SJCRH30 (cell line): ENCODE data around the gene APOD. TPM values are rescaled to one million over a fixed set of nuclear protein-coding genes. Genes with fewer than 3 reads are reported as not detected.
A peak's percentile ranks its signal among the peaks of the same experiment; 100 is the strongest.

ENCODE experiments used
- DNase-seq, 2 experiments: peaks; one replicate each; pipeline ENCODE4 v3.0.0-alpha.2; 2015 to 2020
- H3K27ac ChIP-seq: fragments of 250-450 bp; sonication (Bioruptor Pico); 2 replicates; pipeline ENCODE4 v1.5.1; 2020; ENCODE audit warnings: mild to moderate bottlenecking, moderate library complexity
- H3K27me3 ChIP-seq: fragments of 250-450 bp; sonication (Bioruptor Pico); 2 replicates; pipeline ENCODE4 v1.5.1; 2020; ENCODE audit warnings: mild to moderate bottlenecking, moderate library complexity
- H3K36me3 ChIP-seq: fragments of 250-450 bp; sonication (Bioruptor Pico); 2 replicates; pipeline ENCODE4 v1.5.1; 2020; ENCODE audit warnings: mild to moderate bottlenecking, moderate library complexity
- H3K4me1 ChIP-seq: fragments of 250-450 bp; sonication (Bioruptor Pico); 2 replicates; pipeline ENCODE4 v1.5.1; 2020; ENCODE audit warnings: mild to moderate bottlenecking, moderate library complexity
- H3K4me3 ChIP-seq: fragments of 250-450 bp; sonication (Bioruptor Pico); 2 replicates; pipeline ENCODE4 v1.5.1; 2020; ENCODE audit warnings: mild to moderate bottlenecking, moderate library complexity
- H3K9me3 ChIP-seq: fragments of 250-450 bp; sonication (Bioruptor Pico); replicated peaks from 2 replicates; pipeline ENCODE4 v1.5.1; 2020; ENCODE audit warnings: mild to moderate bottlenecking, moderate library complexity
- total RNA-seq: library from RNA; depleted of rRNA; stranded (reverse); fragments of >200 nt; shearing (Covaris generic); gene quantifications from 2 replicates; pipeline ENCODE4 v1.2.3, GENCODE V29; 2014

APOD gene
- total RNA-seq, 1 experiment from 2014 or later, result 0.12 TPM

DNA sequence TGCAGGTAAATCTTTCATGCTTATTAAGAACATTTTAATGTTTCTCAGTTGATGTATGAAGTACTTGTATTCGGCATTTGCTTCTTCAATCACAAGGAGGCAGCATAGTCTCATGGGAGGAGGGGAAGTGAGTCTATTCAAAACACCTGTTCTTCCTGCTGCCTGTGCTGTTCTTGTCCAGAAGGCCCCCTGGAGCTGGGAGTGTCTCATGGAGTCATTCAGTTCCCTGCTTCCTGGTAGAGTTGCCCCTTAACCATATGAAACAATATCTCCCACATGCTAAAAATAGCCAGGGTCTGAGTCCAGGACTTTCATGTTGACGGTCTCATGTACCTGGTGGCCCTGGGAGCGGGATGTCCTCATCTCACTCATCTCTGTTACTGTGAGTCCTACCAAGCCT is 25.1 kb downstream of the APOD start:
- Histone ChIP-seq H3K36me3 (no peaks in the 10 kb centered on the region), H3K27ac (no peak overlapping the region), H3K9me3 (no peaks in the 10 kb centered on the region), H3K4me3 (no peak overlapping the region), H3K27me3 (no peaks in the 10 kb centered on the region), H3K4me1 (no peaks in the 10 kb centered on the region)
- DNase-seq, result peak; percentile 40 to 63

DNA sequence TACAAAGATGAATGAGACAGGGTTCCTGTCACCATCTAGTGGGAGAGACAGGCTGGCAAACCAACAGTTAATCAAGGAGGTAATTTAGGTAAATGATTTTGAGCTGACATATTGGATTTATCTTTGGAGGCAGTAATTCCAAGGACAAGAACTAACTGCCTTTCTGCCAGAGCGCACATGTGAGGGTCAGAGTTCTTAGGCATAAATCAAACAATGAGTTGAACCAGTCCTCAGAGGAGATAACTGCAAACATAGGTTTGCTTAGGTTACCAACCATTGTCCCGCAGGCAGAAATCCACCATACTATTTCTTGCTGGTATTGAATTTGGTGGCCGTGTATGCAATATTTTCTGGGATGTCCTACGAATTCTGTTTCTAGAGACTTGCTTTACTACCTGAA is 26.4 kb downstream of the APOD start:
- no peak for DNase-seq
- no peak overlapping the region for H3K4me3 ChIP-seq
- H3K36me3 ChIP-seq, result no peaks in the 10 kb centered on the region
- no peak overlapping the region for H3K27ac ChIP-seq
- H3K9me3 ChIP-seq, result no peaks in the 10 kb centered on the region
- H3K4me1 ChIP-seq, result no peaks in the 10 kb centered on the region
- H3K27me3 ChIP-seq, result no peaks in the 10 kb centered on the region

DNA sequence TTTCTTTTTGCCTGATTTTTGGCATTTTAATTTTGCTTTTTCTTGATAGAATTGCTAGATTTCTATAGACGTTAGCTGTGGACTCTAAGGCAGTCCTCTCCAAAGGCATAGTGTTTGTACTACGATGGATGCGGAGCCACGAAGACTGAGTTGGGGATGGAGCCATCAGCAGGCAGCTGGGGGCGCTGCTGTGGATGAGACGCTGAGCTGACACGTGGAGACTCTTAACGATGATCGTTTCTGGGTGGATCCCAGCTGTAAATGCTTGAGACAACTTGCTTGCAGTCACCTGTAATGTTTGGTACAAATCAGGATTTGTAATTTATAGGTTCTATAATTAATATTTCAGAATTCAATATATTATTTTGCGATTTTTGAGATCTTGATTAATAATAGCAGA is 27.4 kb downstream of the APOD start:
- no peaks in the 10 kb centered on the region for H3K36me3 ChIP-seq
- no peak overlapping the region for H3K4me3 ChIP-seq
- no peaks in the 10 kb centered on the region for H3K4me1 ChIP-seq
- DNase-seq, result no peak
- no peaks in the 10 kb centered on the region for H3K27me3 ChIP-seq
- H3K9me3 ChIP-seq, result no peaks in the 10 kb centered on the region
- no peak overlapping the region for H3K27ac ChIP-seq

DNA sequence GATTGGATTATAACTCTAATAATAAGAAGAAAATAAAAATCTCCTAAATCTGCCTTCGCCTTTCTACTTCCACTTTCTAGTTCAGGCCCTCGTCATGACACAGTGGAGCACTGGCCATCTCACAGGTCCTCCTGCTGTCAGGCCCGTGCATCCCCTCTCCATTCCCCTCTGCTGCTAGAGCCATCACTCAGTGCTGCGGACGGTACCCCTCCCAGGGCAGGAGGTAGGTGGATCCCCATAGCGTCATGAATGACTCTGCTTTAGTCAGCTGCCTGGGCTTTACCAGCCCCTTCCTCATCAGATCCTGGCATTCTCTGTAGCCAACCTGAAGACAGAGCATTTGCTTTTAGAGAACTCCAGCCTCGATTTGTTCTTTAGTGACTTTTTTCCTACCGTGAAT is 28.6 kb downstream of the APOD start:
- DNase-seq, result no peak
- no peak overlapping the region for H3K27ac ChIP-seq
- no peaks in the 10 kb centered on the region for H3K27me3 ChIP-seq
- no peaks in the 10 kb centered on the region for H3K4me1 ChIP-seq
- no peaks in the 10 kb centered on the region for H3K36me3 ChIP-seq
- no peak overlapping the region for H3K4me3 ChIP-seq
- no peaks in the 10 kb centered on the region for H3K9me3 ChIP-seq

DNA sequence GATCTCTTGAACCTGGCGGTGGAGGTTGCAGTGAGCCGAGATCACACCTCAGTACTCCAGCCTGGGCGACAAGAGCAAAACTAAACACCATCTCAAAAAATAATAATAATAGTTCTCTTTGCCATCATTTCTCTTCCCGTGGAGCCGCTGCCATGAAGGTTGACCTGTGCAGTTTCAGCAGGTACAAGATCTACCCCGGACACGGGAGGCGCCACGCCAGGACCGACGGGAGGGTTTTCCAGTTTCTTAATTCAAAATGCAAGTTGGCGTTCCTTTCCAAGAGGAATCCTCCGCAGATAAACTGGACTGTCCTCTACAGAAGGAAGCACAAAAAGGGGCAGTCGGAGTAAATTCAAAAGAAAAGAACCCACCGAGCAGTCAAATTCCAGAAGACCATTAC is 29.3 kb downstream of the APOD start:
- DNase-seq, result no peak
- Histone ChIP-seq H3K36me3 (no peaks in the 10 kb centered on the region), H3K27ac (no peak overlapping the region), H3K4me1 (no peaks in the 10 kb centered on the region), H3K9me3 (no peaks in the 10 kb centered on the region), H3K27me3 (no peaks in the 10 kb centered on the region), H3K4me3 (no peak overlapping the region)

DNA sequence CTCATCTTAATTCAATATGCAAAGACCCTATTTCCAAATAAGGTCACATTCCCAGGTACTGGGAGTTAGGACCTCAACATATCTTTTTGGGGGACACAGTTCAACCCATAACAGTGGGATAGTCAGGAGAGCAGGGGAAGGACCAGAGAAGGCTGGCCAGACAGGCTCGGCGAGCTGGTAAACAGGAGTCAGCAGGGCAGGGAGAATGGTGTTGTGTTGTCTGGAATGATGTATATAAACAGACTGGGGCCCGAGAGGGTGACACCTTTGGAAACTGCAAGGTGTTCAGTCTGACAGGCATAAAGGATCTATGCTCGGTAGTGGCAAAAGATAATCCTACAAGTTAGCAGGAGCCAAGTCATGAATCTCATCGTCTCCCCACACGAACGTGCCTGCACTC is 30.5 kb downstream of the APOD start:
- no peaks in the 10 kb centered on the region for H3K9me3 ChIP-seq
- no peak overlapping the region for H3K4me3 ChIP-seq
- no peaks in the 10 kb centered on the region for H3K4me1 ChIP-seq
- H3K36me3 ChIP-seq, result no peaks in the 10 kb centered on the region
- no peak overlapping the region for H3K27ac ChIP-seq
- H3K27me3 ChIP-seq, result no peaks in the 10 kb centered on the region
- DNase-seq, result no peak

DNA sequence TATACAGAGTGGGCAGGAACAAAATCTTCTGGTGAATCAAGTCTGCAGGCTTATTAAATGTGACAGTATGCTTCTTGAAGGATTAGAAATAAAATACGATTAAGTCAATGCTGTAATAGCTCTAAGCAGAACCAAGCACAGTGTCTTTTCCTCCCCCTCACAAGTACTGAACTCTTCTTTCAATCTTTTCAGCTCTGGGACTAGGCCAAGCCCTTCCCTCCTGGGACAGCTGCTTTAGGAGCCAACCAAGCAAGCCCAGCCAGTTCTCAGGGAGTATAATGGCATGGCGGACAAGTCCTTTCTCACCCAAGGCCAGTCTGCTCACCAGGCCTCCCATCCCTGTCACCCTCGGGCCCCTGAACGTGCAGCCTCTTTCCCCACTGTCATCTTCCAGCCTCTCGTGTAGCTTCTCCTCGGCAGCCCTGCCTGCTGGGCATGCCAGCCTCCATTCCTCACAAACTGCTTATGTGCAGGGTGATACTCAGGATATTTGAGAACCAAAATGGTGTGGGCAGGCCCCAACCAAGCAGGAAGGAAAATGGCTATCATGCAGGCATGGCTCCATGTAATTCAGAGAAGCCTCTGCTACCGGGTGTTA is 32.3 kb downstream of the APOD start:
- Histone ChIP-seq H3K27ac (no peak overlapping the region), H3K4me3 (no peak overlapping the region), H3K27me3 (no peaks in the 10 kb centered on the region), H3K4me1 (0 out of 2 replicates have a peak, but pooled peaks cover under 1% of the 10 kb centered on the region), H3K36me3 (no peaks in the 10 kb centered on the region), H3K9me3 (no peaks in the 10 kb centered on the region)
- DNase-seq, result peak in 1 of 2 experiments; percentile 10

DNA sequence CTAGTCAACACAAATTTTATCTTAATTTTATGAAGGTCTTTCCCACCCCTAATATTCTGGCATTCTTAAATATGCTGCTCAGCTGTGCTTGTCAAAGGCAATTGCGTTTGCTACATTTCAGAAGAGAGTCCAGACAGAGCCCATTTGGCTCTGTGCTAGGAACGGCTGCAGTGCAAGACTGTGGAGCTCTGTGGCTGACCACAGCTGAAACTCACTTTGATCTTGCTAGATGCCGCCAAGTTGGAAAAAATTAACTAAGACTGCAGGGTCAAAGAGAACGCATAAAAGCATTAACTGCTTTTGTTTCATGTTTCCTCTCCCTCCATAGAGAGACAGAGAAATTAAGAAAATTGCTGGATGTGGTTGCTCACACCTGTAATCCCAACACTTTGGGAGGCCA is 33.0 kb downstream of the APOD start:
- Histone ChIP-seq H3K9me3 (no peaks in the 10 kb centered on the region), H3K36me3 (no peaks in the 10 kb centered on the region), H3K4me3 (no peak overlapping the region), H3K4me1 (0 out of 2 replicates have a peak, but pooled peaks cover 5% of the 10 kb centered on the region), H3K27me3 (no peaks in the 10 kb centered on the region), H3K27ac (no peak overlapping the region)
- no peak for DNase-seq

DNA sequence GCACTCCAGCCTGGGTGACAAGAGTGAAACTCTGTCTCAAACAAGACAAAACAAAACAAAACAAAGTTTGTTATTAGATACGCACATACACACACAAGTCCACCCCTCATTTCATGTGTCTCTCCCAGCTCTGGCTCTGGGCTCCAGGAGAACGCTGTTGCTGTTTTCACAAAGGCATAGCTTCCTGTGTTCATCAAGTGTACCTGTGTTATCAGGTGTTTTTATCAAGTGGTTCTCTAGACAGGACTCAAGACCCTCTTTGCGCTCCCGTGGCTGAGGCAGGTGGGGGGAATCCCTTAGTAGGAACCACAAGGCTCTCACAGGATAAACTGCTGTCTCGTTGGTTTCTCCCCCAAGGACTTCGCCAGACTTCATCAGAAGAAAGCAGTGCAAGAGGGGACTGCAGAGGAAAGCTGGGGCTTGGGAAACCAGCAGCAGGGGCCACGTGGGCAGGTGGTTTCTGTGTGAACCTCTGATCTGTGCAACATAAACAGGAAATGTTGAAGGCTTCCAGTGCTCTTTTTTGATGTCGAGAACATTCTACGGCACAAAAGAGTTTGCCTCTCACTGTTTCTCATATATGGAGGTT is 33.7 kb downstream of the APOD start:
- Histone ChIP-seq H3K27me3 (no peaks in the 10 kb centered on the region), H3K4me3 (no peak overlapping the region)

DNA sequence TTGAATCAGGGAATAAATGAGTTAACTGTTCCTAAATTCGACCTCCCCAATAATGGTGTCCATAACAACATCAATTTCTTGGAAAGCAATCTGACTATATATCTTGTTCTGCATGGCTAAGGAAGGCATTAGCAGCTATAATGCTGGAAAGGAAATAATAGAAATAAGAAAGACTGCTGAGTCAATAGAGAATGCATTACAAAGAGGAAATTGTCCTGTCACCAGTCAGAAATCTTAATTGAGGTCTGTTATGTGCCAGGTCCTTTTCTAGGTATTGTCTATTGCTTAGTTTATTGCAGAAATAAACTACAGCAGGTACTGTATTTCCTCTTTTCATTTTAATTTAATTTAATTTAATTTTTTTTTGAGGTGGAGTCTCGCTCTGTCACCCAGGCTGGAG is 34.8 kb downstream of the APOD start:
- no peak for DNase-seq
- H3K4me1 ChIP-seq, result 0 out of 2 replicates have a peak, but pooled peaks cover 5% of the 10 kb centered on the region
- H3K27ac ChIP-seq, result no peak overlapping the region
- no peaks in the 10 kb centered on the region for H3K27me3 ChIP-seq
- no peaks in the 10 kb centered on the region for H3K36me3 ChIP-seq
- H3K9me3 ChIP-seq, result no peaks in the 10 kb centered on the region
- H3K4me3 ChIP-seq, result no peak overlapping the region

More for the DNA sequence above, 33.7 kb downstream of the APOD start:
- Histone ChIP-seq H3K9me3 (no peaks in the 10 kb centered on the region), H3K27ac (no peak overlapping the region), H3K4me1 (0 out of 2 replicates have a peak, but pooled peaks cover 5% of the 10 kb centered on the region), H3K36me3 (no peaks in the 10 kb centered on the region)
- no peak for DNase-seq

DNA sequence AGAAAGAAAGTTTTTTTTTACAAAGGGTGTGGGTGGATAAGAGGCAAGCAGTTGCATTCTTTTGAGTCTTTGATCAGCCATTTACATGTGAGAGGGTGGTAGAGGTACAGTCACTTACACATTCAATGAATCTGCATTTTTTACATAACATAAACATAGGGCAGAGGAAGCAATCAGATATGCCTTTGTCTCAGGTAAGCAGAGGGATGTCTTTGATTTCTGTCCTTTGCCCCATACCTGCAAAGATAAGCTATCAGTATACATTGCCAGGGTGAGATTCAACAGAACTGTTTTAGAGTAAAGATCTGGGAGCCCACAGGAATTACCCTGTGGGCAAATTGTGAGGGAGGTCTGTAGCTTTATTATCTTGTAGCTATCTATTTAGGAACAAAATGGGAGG is 35.2 kb downstream of the APOD start:
- Histone ChIP-seq H3K36me3 (no peaks in the 10 kb centered on the region), H3K27ac (no peak overlapping the region), H3K4me3 (no peak overlapping the region), H3K27me3 (no peaks in the 10 kb centered on the region), H3K9me3 (no peaks in the 10 kb centered on the region), H3K4me1 (0 out of 2 replicates have a peak, but pooled peaks cover 5% of the 10 kb centered on the region)
- no peak for DNase-seq

DNA sequence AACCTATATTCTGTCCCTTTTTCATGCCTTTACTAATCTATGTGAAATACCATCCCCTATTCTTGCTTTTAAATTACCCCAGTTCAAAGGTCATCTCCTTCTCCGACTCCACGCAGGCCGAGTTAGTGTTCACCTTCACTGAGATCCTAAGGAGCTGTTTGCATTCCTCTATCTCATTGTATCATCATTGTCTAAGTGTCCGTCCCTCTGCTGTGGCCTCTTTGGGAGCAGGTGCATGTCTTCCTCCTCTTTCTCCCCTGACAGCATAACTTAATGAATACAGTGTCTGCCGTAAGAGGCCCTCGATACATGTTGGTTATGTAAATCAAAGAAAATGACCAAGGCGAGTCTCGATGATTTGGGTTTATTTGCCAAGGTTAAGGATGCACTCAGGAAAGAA is 35.7 kb downstream of the APOD start:
- no peaks in the 10 kb centered on the region for H3K9me3 ChIP-seq
- H3K36me3 ChIP-seq, result no peaks in the 10 kb centered on the region
- 0 out of 2 replicates have a peak, but pooled peaks cover 5% of the 10 kb centered on the region for H3K4me1 ChIP-seq
- no peak overlapping the region for H3K4me3 ChIP-seq
- DNase-seq, result no peak
- H3K27ac ChIP-seq, result no peak overlapping the region
- H3K27me3 ChIP-seq, result no peaks in the 10 kb centered on the region

DNA sequence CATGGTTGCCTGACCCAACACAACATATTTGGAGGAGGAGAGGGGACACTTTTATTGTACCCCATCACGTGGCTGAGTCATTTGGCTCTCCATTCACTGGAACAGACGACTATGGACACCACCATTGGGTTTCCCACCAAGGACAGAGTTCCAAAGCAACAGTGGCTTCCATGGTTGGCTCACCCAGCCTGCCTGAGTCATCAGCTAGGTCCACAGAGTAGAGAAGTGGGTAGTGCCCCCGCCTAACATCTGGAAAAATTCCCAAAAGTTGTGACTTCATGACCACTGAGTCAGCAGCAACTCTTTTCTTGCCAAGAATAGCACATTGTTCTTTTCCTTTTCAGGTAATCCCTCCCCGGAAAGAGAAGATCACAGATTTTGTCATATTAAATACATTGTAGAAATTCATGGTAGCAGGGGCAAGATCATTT is 37.6 kb downstream of the APOD start:
- no peaks in the 10 kb centered on the region for H3K36me3 ChIP-seq
- H3K27ac ChIP-seq, result no peak overlapping the region
- no peaks in the 10 kb centered on the region for H3K9me3 ChIP-seq
- peak in 1 of 2 experiments; percentile 20 for DNase-seq
- no peaks in the 10 kb centered on the region for H3K27me3 ChIP-seq
- no peak overlapping the region for H3K4me3 ChIP-seq
- H3K4me1 ChIP-seq, result peaks cover 8% of the 10 kb centered on the region; the same call in 1 of the 2 replicates

DNA sequence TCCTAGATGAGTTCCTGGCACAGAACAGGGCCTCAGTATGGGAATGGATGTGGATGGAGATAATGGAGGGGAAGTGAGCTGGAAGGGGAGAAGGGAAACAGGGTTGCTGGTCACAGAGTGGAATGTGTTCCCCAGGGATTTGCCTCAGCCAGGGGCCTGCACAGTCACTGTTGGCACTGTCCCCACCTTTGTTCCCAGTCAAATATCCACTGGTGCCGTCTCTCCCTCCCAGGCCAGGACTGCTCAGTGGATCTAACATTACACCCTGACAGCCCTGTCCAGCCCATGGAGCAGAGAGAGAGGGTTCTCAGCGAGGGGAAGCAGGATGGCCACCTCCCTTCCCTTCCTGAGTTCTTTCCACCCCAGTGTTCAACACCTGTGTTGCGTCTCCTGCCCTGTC is 39.1 kb downstream of the APOD start:
- Histone ChIP-seq H3K27ac (no peak overlapping the region), H3K4me3 (no peak overlapping the region), H3K4me1 (peaks cover 8% of the 10 kb centered on the region; the same call in 1 of the 2 replicates), H3K36me3 (no peaks in the 10 kb centered on the region), H3K27me3 (no peaks in the 10 kb centered on the region), H3K9me3 (no peaks in the 10 kb centered on the region)
- peak; percentile 15 to 34 for DNase-seq

DNA sequence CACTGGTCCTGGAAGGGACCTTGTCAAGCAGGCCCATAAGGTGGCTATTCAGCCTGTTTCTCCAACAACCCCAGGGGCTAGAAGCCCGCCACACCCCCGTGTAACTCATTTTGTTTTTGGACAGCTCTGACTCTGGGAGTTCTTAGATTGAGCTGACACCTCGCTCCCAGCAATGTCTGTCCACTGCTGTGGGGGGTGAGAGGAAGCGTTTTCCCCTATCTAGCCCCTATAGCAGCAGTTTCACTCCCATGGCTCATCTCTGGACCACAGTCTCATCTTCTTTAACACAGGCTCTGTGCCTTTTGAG is 39.6 kb downstream of the APOD start:
- Histone ChIP-seq H3K4me1 (peaks cover 8% of the 10 kb centered on the region; the same call in 1 of the 2 replicates), H3K27me3 (no peaks in the 10 kb centered on the region), H3K4me3 (peak overlapping the region; percentile 97), H3K9me3 (no peaks in the 10 kb centered on the region), H3K36me3 (no peaks in the 10 kb centered on the region), H3K27ac (no peak overlapping the region)
- peak in 1 of 2 experiments; percentile 8 for DNase-seq
